GM12873 (cell line): ENCODE results near the gene C16orf54.
A peak's percentile ranks its signal among the peaks of the same experiment; 100 is the strongest.

Experiments
- TF ChIP-seq, protein P1 (sequence below): IDR thresholded peaks from 2 replicates; pipeline ENCODE4 v1.5.1; 2012; ENCODE audit warnings: low read depth, mild to moderate bottlenecking, moderate library complexity, low read length, control low read depth; ENCODE audit not compliant: insufficient read depth; ENCODE audit errors: missing control alignments

The C16orf54 gene

DNA sequence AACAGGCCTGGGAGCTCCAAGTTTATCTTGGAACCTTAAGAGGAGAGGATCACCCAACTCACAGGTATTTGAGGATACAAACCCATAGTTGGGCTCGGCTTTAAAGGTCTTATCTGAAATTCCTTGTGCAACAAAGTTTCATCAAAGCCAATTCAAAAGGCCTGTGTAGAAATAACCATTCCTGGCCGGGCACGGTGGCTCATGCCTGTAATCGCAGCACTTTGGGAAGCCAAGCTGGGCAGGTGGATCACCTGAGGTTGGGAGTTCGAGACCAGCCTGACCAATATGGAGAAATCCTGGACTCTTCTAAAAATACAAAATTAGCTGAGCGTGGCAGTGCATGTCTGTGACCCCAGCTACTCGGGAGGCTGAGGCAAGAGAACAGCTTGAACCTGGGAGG lies 28.7 kb downstream of the C16orf54 start:
- TF ChIP-seq, protein P1, sequence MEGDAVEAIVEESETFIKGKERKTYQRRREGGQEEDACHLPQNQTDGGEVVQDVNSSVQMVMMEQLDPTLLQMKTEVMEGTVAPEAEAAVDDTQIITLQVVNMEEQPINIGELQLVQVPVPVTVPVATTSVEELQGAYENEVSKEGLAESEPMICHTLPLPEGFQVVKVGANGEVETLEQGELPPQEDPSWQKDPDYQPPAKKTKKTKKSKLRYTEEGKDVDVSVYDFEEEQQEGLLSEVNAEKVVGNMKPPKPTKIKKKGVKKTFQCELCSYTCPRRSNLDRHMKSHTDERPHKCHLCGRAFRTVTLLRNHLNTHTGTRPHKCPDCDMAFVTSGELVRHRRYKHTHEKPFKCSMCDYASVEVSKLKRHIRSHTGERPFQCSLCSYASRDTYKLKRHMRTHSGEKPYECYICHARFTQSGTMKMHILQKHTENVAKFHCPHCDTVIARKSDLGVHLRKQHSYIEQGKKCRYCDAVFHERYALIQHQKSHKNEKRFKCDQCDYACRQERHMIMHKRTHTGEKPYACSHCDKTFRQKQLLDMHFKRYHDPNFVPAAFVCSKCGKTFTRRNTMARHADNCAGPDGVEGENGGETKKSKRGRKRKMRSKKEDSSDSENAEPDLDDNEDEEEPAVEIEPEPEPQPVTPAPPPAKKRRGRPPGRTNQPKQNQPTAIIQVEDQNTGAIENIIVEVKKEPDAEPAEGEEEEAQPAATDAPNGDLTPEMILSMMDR: no peak

DNA sequence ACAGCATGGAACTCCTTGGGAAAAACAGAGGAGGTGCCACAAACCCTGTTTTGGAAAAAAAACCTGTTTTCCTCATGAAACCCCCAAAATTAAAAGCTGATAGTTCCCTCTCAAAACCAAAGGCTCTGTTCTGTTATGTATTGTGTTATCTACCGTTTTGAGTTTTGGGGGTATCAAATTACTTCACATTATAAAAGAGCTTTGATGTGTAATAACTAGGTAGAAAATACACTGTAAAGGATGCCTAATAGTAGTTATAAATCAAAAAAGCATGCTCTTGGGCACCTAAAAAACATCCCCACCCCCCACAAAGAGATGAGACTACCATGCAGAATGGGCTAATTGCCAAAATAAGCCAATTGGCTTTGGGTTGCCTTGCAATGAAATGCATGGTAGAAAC lies 30.8 kb downstream of the C16orf54 start:
- TF ChIP-seq, protein P1: no peak

DNA sequence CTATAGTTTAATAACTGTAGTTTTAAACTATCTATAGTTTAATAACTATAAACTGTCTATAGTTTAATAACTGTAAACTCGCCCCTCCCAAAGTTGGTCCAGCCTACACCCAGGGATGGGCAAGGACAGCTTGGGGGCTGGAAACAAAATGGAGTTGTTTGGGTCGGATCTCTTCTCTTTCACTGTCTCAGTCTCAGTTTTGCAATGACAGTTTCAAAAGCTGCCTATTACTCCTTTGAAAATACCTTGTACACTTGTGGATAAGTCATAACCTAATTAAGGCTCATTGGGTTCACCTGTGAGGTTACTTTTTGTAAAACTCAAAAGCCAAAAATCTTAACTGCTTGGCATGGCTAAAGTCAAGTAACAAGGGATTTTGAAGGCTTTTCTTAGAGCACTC lies 31.4 kb downstream of the C16orf54 start:
- TF ChIP-seq, protein P1: no peak

DNA sequence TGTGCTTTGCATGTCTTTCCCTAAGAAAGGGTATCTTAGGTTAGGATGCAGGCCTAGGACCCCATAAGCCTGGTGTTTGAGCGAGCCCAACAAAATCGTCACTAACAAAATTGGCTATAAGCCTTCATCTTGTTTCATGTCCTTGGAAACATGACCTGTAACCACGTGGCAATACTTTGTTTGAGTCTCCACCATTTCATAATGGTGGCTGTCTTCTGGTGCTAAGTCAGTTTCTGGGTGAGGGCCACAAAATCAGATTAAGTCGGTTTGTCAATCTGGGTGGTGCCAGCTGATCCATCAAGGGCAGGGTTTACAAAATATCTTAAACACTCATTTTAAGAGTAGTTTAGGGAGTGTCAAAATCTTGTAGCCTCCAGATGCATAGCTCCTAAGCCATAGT lies 33.0 kb downstream of the C16orf54 start:
- TF ChIP-seq, protein P1: no peak

DNA sequence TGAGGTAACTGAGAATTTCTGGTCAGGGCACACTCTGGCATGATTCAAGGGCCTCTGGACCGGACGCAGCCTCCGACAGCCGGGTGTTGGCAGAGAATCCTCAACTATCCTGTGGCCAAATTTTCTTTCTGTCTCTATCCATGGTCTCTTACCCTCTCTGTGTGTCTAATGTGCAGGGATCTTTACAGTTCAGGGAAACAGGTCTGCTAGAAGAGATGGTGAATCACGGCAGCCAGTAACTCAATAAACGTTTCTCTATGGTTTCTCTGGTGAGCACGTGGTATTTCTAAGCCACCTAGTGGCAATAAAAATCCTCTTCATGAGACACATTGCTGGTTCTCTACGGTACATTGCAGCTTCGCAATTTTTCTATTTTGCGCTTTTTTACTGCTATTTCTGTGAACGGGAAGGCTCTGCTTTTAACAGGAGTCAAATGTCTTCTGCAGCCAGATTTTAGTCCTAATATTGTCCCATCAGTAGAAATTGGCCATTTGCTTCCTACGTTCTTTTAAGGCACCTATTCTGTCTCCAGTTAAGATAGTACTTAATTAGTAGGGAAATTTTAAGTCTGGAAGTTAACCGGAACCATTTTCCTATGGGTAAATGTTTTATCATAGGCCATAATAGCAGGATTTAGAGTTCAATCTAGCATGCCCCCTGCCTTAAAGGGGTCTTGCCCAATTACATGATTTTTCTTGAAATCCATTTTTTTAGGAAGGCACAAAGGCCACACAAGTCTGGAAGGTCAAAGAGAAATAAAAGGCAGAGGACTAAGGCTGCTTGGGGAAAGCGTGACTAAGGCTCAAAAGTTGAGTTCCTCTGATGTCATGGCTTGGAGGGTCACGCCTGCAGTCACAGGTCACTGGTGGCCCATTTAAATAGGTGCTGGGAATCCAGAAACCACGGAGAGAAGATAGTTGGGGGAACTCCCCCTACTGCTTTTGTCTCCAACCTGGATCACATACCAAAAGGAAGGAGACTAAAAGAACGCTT lies 35.3 kb downstream of the C16orf54 start:
- TF ChIP-seq, protein P1: peak; percentile 73

DNA sequence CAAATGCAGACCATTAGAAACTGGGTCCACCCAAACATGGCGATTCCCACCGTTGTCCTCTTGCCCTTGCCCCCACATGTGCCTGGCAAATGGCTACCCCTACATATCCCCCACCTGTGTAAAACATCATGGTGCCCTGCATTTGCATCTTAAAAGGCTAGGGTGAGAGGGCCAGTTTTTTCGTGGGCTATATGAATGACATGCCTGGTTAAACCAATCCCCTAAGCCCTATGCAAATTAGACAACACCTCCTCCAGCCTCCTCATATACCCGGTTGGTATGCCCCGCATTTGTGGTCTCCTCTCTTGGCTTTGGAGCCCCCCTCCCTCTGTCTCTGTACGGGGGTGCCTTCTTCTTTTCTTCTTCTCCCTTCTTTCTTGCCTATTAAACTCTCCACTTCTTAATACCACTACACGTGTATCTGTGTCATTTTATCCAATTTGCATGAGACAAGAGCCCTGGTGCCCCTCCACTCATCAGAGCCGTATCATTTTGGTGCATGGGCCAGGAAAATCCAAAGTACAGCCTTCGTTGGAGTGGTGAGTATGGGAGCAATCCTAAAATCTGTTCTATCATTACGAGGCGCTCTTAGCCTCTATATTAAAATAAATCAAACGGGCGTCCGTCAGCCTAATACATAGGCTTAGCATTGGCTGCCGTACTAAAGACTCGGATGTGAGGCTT lies 36.7 kb downstream of the C16orf54 start:
- TF ChIP-seq, protein P1: no peak

DNA sequence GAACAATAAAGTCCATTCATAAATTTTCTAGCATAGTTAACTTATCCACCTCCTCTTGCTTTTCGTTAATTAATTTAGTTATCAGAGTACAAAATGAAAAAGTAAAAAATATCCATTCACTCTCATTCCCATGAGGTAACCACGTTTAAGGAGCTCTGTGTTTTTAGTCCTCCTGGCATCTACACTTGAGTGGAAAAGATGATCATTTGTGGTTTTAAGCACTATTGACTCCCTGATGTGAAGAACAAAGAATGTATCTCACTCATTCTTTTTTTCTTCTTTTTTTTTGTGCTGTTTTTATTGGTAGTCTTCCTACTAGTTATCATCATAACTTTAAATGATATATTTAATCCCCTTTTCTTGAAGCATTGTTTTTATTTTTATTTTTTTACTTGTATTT lies 40.8 kb downstream of the C16orf54 start:
- TF ChIP-seq, protein P1: no peak
